Heart left ventricle (tissue), 16 donors: Measurements from ENCODE around the gene SGSM1. TPM values are rescaled to one million over a fixed set of nuclear protein-coding genes. Genes with fewer than 3 reads are reported as not detected.

Experiments used
- ATAC-seq, 4 donors: fragments of 200-7000 bp; cut with Tn5 transposase; one replicate each; pipeline ENCODE4 v1.9.1; 2020 to 2022; ENCODE audit warnings: moderate library complexity in 4 of 4, mild to moderate bottlenecking in 3 of 4, moderate number of reproducible peaks in 1 of 4
- DNase-seq, 5 donors: peaks; one replicate each; pipeline ENCODE4 v3.0.0-alpha.2; 2020
- H3K27ac ChIP-seq, 12 donors: fragments of 200-600 bp; sonication (generic) in 4 of 12; one replicate each; pipeline versions ENCODE4 v1.5.0 to v1.8.0; 2016 to 2022; ENCODE audit warnings: mild to moderate bottlenecking in 2 of 12
- H3K27me3 ChIP-seq, 9 donors: fragments of 200-600 bp; sonication (generic) in 2 of 9; one replicate each; pipeline versions ENCODE4 v1.5.1 to v1.8.0; 2016 to 2022; ENCODE audit warnings: mild to moderate bottlenecking in 3 of 9
- H3K36me3 ChIP-seq, 9 donors: fragments of 200-600 bp; sonication (generic) in 2 of 9; one replicate each; pipeline versions ENCODE4 v1.5.0 to v1.8.0; 2018 to 2022; ENCODE audit warnings: mild to moderate bottlenecking in 2 of 9
- H3K4me1 ChIP-seq, 12 donors: fragments of 200-600 bp; sonication (generic) in 4 of 12; one replicate each; pipeline versions ENCODE4 v1.5.0 to v1.8.0; 2016 to 2022; ENCODE audit warnings: mild to moderate bottlenecking in 3 of 12
- H3K4me3 ChIP-seq, 12 donors: fragments of 200-600 bp; sonication (generic) in 4 of 12; one replicate each; pipeline versions ENCODE4 v1.5.0 to v1.8.0; 2017 to 2022; ENCODE audit warnings: mild to moderate bottlenecking in 9 of 12, moderate library complexity in 4 of 12
- H3K9me3 ChIP-seq, 12 donors: fragments of 200-600 bp; sonication (generic) in 4 of 12; one replicate each; pipeline versions ENCODE4 v1.5.0 to v1.8.0; 2016 to 2022; ENCODE audit warnings: mild to moderate bottlenecking in 1 of 12
- CTCF ChIP-seq, 12 donors: fragments of 200-600 bp; sonication (generic) in 4 of 12; IDR thresholded peaks; one replicate each; pipeline versions ENCODE4 v1.5.0 to v1.8.0; 2018 to 2022; ENCODE audit warnings: antibody characterized with exemption in 12 of 12, mild to moderate bottlenecking in 5 of 12
- POLR2A ChIP-seq, 2 donors: fragments of 450-650 bp; IDR thresholded peaks; one replicate each; pipeline ENCODE4 v1.6.1; 2017; ENCODE audit warnings: antibody characterized with exemption in 2 of 2, mild to moderate bottlenecking in 2 of 2, moderate library complexity in 2 of 2
- WGBS, 4 donors: extraction: QIAGEN DNeasy Blood & Tissue Kit in 2 of 4; methylation state at CpG; one replicate each; pipeline versions ENCODE4 v1.1.5 to v1.1.7; 2013 to 2018; 5-methylcytosine and 5-hydroxymethylcytosine counted together
- intact Hi-C, 10 donors: fragments of 100-400 bp; cut with DNase I; formaldehyde crosslinking; loops; one replicate each; pipeline versions ENCODE4 v1.11.1 to v1.14.2; 2022
- polyA plus RNA-seq, 2 donors: library from polyadenylated mRNA; stranded (reverse); fragments of 200-250 nt; gene quantifications; one replicate each; pipeline ENCODE4 v1.2.3, GENCODE V29; 2013
- total RNA-seq, 9 donors: library from RNA; depleted of rRNA in 2 of 9; stranded (reverse); fragments of >200 nt in 2 of 9; fragmentation: NEBNext Ultra II Directional in 3 of 9; extraction: Animal tissue kit (Norgen Biotek cat#: 25700) in 3 of 9; gene quantifications; one replicate each; pipeline versions ENCODE4 v1.1.0 to v1.2.4, GENCODE V29; 2016 to 2023
- donor health status: ischemic (EF 13 %, LVEDD 7.1; RV severe dilation, severe dysfunction).
- donor health status: healthy with polysubstance abuse.
- donor health status: DM: no; HTN: yes; CAD: no.
- donor health status: DM: no; HTN: no; CAD: no.
- donor health status: ischemic (EF 25% LVEDD 6.9; RV normal size, moderate dysfunction).
- donor health status: ischemic (EF 25% LVEDD 5.7; RV mildly dilated, moderate dysfunction).
- donor health status: healthy.
- donor health status: DM: yes; HTN: yes; CAD: no.
- donor health status: ischemic (EF 35%, LVEDD 5.7; RV mildly dilated, moderate dysfunction).
- donor health status: nonischemic (EF 11% LVEDD 7.7; RV severe dilation, severe dysfunction).
- donor health status: DM: yes; HTN: yes; CAD: no.
- donor health status: PGD.
- donor health status: ischemic (EF 29% LVEDD 5.4; RV normal size, mild dysfunction).
- donor health status: nonischemic (EF 23%, LVEDD 6.1; RV moderate dilation, normal function).

SGSM1 gene
- total and polyA plus RNA-seq, 11 donors, result 2.1 to 11.0 (median 6.6) TPM

DNA sequence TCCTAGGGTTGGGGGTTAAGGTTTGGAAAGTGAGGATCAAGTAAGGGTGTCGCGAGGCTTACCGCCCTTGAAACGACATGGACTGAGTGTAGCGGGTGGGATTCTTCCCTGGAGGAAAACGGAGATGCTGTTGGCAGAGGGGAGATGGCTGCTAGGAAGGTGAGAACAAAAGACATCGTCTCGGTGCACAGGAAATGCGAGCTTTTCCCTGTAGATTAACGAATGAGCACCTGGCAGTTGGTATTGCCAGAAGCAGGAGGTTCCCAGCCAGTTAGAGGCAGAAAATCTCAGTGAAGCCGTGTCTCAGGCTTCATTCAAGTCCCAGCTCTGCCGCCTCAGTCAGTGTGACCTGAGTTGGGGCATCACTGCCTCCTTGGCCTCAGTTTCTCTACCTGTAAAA lies 141.9 kb downstream of the SGSM1 start:
- ATAC-seq, result no peak

GRCh38 chr22:24948356-24949202 lies 142.6 kb downstream of the SGSM1 start:
- DNase-seq, result no peak
- WGBS, 4 donors, result 82 to 87% (median 85%) methylated on average over 13 of the region's 13 CpGs

More for the DNA sequence above, 141.9 kb downstream of the SGSM1 start:
- no peaks in the 10 kb centered on the region for H3K9me3 ChIP-seq
- no peak for DNase-seq
- peaks cover 0 to 15% (median 0%) of the 10 kb centered on the region in 9 donors for H3K27me3 ChIP-seq
- no peak overlapping the region for H3K27ac ChIP-seq
- H3K4me1 ChIP-seq, result peaks cover 0 to 13% (median 3%) of the 10 kb centered on the region in 12 donors
- no peak for TF ChIP-seq CTCF (IDR thresholded peaks at IDR 0.05)
- no peak for TF ChIP-seq POLR2A (IDR thresholded peaks at IDR 0.05)
- WGBS, 4 donors, result 58 to 61% (median 59%) methylated on average over 12 of the region's 12 CpGs
- H3K36me3 ChIP-seq, result no peaks in the 10 kb centered on the region
- no peak overlapping the region for H3K4me3 ChIP-seq
- intact Hi-C loops, result no loop called here

DNA sequence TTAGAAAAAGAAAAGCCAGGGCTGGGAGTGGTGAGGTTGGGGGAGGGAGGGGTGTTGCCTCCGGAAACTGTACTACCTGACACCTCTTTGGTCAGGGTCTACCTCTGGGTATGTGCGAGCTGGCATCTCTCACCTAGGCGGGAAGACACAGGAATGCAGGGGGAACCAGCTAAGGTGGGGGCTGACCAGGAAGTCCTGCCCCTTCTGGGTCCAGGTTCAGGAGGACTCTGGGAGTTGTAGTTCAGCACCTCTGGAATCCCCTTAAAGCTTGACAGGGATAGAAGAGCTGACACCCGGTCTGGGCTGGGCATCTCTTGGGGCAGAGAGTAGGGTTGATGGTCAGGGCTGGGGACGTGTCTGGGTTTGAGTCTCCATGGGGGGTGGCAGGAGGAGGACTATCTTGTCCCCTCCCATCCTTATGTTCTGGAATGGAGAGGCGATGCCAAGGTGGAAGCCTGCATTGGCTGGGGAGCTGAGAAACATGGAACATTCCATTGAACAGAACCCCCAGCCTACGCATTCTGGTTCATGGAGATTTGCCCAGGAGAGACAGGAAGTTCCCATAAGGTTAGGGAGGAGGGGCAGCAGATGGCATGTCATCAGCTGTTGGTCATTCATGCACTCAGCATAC lies 144.4 kb downstream of the SGSM1 start:
- ATAC-seq, result no peak
- Histone ChIP-seq H3K4me3 (peak overlapping the region in 1 of 12 donors; percentile 18), H3K4me1 (peaks cover 0 to 37% (median 12%) of the 10 kb centered on the region in 12 donors), H3K27me3 (peaks cover 0 to 15% (median 0%) of the 10 kb centered on the region in 9 donors), H3K27ac (no peak overlapping the region), H3K9me3 (no peaks in the 10 kb centered on the region), H3K36me3 (no peaks in the 10 kb centered on the region)
- TF ChIP-seq CTCF (IDR thresholded peaks at IDR 0.05), result no peak
- TF ChIP-seq POLR2A (IDR thresholded peaks at IDR 0.05), result no peak
- intact Hi-C loops, result loop anchor here in 9 of 10 donors (2.0 to 5.0 kb wide), 3 partner anchors 37 to 98 kb away; no protein-coding TSS in a partner anchor
- WGBS, 4 donors, result 25 to 32% (median 28%) methylated on average over 7 of the region's 7 CpGs
- DNase-seq, result no peak

More at GRCh38 chr22:24948356-24949202, 142.6 kb downstream of the SGSM1 start:
- no peak overlapping the region for H3K27ac ChIP-seq
- H3K27me3 ChIP-seq, result peaks cover 0 to 15% (median 0%) of the 10 kb centered on the region in 9 donors
- ATAC-seq, result no peak
- no peaks in the 10 kb centered on the region for H3K36me3 ChIP-seq
- H3K9me3 ChIP-seq, result no peaks in the 10 kb centered on the region
- intact Hi-C loops, result no loop called here
- TF ChIP-seq POLR2A (IDR thresholded peaks at IDR 0.05), result no peak
- no peak for TF ChIP-seq CTCF (IDR thresholded peaks at IDR 0.05)
- peaks cover 0 to 19% (median 9%) of the 10 kb centered on the region in 12 donors for H3K4me1 ChIP-seq
- H3K4me3 ChIP-seq, result no peak overlapping the region
